Chondrocyte (in vitro differentiated cells): ENCODE data around the gene GCH1. TPM values are rescaled to one million over a fixed set of nuclear protein-coding genes. Genes with fewer than 3 reads are reported as not detected.

Experiments
- DNase-seq: peaks from one replicate; pipeline ENCODE4 v3.0.0; 2021; ENCODE audit warnings: mixed read lengths, low spot score
- H3K27ac Mint-ChIP-seq: one replicate; pipeline ENCODE4 v1.8.0; 2021; ENCODE audit warnings: mild to moderate bottlenecking, moderate library complexity, mixed read lengths; ENCODE audit not compliant: unreplicated experiment
- H3K27me3 Mint-ChIP-seq: 2 replicates; pipeline ENCODE4 v1.8.0; 2021; ENCODE audit warnings: low read depth, mixed read lengths
- H3K36me3 Mint-ChIP-seq: 2 replicates; pipeline ENCODE4 v1.8.0; 2021; ENCODE audit warnings: low read depth, mixed read lengths
- H3K4me1 Mint-ChIP-seq: 2 replicates; pipeline ENCODE4 v1.8.0; 2021; ENCODE audit warnings: low read depth, mild to moderate bottlenecking, mixed read lengths
- H3K4me3 Mint-ChIP-seq: one replicate; pipeline ENCODE4 v1.8.0; 2021; ENCODE audit warnings: mild to moderate bottlenecking, moderate library complexity, mixed read lengths; ENCODE audit not compliant: unreplicated experiment
- H3K9me3 Mint-ChIP-seq: 2 replicates; pipeline ENCODE4 v1.8.0; 2021; ENCODE audit warnings: low read depth, mixed read lengths
- total RNA-seq: library from RNA; stranded (reverse); gene quantifications from 3 replicates; pipeline ENCODE4 v1.2.1, GENCODE V29; 2021
- TF ChIP-seq, protein P1 (sequence below): fragments of 200-600 bp; sonication (generic); IDR thresholded peaks from 2 replicates; pipeline ENCODE4 v1.5.0; 2021; ENCODE audit warnings: antibody characterized with exemption, mild to moderate bottlenecking, moderate library complexity

GCH1 gene
- total RNA-seq, 1 donor from 2014 or later, result 0.95 TPM

- peaks cover 8% of the 10 kb centered on the region for H3K4me1 Mint-ChIP-seq
- H3K36me3 Mint-ChIP-seq, result no peaks in the 10 kb centered on the region
- H3K9me3 Mint-ChIP-seq, result no peaks in the 10 kb centered on the region
- TF ChIP-seq, protein P1, sequence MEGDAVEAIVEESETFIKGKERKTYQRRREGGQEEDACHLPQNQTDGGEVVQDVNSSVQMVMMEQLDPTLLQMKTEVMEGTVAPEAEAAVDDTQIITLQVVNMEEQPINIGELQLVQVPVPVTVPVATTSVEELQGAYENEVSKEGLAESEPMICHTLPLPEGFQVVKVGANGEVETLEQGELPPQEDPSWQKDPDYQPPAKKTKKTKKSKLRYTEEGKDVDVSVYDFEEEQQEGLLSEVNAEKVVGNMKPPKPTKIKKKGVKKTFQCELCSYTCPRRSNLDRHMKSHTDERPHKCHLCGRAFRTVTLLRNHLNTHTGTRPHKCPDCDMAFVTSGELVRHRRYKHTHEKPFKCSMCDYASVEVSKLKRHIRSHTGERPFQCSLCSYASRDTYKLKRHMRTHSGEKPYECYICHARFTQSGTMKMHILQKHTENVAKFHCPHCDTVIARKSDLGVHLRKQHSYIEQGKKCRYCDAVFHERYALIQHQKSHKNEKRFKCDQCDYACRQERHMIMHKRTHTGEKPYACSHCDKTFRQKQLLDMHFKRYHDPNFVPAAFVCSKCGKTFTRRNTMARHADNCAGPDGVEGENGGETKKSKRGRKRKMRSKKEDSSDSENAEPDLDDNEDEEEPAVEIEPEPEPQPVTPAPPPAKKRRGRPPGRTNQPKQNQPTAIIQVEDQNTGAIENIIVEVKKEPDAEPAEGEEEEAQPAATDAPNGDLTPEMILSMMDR, result no peak
- H3K4me3 Mint-ChIP-seq, result no peak overlapping the region
- H3K27ac Mint-ChIP-seq, result no peak overlapping the region
- DNase-seq, result no peak
- peaks cover 16% of the 10 kb centered on the region for H3K27me3 Mint-ChIP-seq
Observed at GRCh38 chr14:54808326-54809161, 94.1 kb downstream of the GCH1 start.

DNA sequence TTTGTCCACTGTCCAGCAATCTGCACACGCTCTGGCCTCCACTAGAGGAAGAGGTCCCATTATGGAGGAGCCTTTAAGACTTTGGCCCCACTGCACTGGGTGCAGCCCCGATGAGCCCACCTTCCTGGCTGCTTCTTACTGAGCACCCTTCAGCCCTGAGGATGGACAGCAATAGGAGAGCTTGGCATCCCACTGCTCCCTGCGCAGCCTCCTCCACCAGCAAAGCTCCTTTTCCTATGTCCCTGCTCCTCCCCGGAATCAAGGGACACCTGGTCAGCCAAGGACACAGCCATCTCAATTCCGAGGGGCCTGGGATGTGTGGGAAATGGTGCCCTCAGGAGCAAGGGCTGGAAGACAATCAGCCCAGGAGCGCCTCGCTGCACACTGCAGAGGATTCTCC, 94.7 kb downstream of the GCH1 start:
- H3K36me3 Mint-ChIP-seq, result no peaks in the 10 kb centered on the region
- no peak overlapping the region for H3K4me3 Mint-ChIP-seq
- no peaks in the 10 kb centered on the region for H3K9me3 Mint-ChIP-seq
- H3K4me1 Mint-ChIP-seq, result peaks cover 8% of the 10 kb centered on the region
- no peak for DNase-seq
- peaks cover 17% of the 10 kb centered on the region for H3K27me3 Mint-ChIP-seq
- TF ChIP-seq, protein P1, result no peak
- H3K27ac Mint-ChIP-seq, result no peak overlapping the region

DNA sequence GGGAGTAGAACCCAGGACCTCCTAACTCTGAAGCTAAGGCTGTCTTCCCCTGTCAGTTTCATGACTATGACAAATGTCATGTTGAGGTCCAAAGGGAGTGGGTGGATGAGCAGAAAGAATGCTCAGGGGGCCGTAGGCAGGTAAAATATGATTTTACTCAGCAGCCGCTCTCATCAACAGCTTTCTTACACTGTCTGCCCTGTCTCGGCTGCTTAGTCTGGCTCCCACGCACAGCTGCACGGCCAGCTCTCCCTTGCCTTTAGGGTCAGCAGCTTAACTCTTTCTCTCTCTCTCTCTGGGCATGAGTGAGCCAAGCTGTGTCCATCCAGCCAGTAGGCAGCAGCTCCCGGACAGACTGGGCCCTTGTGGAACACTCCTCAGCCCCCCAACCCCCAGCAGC, 95.2 kb downstream of the GCH1 start:
- DNase-seq, result no peak
- Mint-ChIP-seq H3K36me3 (no peaks in the 10 kb centered on the region), H3K4me3 (no peak overlapping the region), H3K27me3 (peaks cover 14% of the 10 kb centered on the region), H3K4me1 (peaks cover 8% of the 10 kb centered on the region), H3K9me3 (no peaks in the 10 kb centered on the region), H3K27ac (no peak overlapping the region)
- TF ChIP-seq, protein P1, result no peak

- Mint-ChIP-seq H3K27ac (no peak overlapping the region), H3K36me3 (no peaks in the 10 kb centered on the region), H3K4me1 (peaks cover 8% of the 10 kb centered on the region), H3K27me3 (peaks cover 10% of the 10 kb centered on the region), H3K9me3 (peaks cover under 1% of the 10 kb centered on the region), H3K4me3 (no peak overlapping the region)
- no peak for DNase-seq
- TF ChIP-seq, protein P1, result no peak
Observed at GRCh38 chr14:54806616-54807015, 96.0 kb downstream of the GCH1 start.

DNA sequence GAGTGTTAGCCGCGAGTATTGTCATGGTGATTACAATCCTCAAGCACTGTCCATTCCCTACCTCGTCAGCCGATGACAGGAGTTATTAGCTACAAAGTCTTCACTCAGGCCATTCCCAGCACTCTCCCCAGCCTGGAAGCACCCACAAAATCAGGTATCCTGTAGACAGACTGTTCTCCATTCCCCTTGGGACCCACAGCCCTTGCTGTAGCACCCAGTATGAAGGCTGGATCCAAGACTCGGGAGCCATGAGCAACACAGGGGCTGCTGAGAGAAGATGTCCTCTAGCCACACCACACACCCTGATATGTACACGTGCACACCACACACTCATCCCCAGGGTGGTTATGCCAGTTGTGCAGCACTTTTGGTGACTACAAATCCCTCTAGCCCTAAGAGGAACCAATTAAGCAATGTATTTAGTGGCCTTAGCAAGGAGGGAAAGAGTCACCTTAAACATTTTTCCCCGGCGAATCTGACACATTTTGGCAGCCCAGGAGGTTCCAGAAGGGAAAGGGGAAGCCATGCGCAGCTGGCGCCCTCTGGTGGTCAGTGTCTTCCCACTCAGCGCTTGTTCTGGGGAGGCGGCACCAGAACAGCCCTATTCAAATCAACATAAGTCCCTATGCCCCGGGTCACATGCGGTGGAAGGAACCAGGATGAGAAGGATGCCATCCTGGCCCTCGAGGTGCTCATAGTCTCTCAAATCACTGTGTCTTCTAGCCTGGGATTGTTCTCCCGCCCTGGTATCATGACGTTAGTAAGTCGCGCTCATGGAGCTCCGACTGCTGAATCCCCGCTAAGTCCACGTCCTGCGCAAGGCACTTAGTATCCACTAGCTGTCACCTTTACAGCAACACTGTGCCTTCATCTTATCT, 96.9 kb downstream of the GCH1 start:
- DNase-seq, result no peak
- Mint-ChIP-seq H3K27ac (no peak overlapping the region), H3K27me3 (peaks cover 6% of the 10 kb centered on the region), H3K9me3 (peaks cover 8% of the 10 kb centered on the region), H3K4me3 (peak overlapping the region; percentile 21), H3K4me1 (peaks cover 8% of the 10 kb centered on the region), H3K36me3 (peaks cover 3% of the 10 kb centered on the region)
- TF ChIP-seq, protein P1, result peak; percentile 99
